NCI-H774 (cell line): ENCODE results near the gene C9orf43.
A peak's percentile ranks its signal among the peaks of the same experiment; 100 is the strongest.
"Not testable (repeated sequence)": the region's sequence is repeated elsewhere in the genome, so short reads cannot be mapped to it uniquely, and the experiment has no call there.

Experiments
- DNase-seq: peaks from one replicate; lab custom pipeline; 2025; lab: John Stamatoyannopoulos, UW

Gene C9orf43

DNA sequence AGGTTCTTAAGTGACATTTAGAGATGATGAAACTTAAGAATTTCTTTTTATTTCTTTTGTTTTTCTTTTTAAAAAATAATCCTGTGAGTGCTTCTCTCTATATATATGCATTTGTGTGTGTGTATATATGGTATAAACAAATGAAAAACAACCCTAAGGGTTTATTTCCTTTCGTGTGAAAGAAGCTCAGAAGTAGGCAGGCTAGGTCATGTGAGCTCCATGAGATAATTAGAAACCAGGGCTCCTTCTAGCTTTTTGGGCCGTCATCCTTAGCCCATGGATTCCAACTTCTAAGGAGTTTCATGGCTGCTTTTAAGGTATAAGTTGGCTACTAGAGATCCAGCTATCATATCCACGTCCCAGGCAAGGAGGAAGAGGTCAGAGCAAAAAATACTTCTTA lies 11.2 kb downstream of the C9orf43 start:
- no peak for DNase-seq

DNA sequence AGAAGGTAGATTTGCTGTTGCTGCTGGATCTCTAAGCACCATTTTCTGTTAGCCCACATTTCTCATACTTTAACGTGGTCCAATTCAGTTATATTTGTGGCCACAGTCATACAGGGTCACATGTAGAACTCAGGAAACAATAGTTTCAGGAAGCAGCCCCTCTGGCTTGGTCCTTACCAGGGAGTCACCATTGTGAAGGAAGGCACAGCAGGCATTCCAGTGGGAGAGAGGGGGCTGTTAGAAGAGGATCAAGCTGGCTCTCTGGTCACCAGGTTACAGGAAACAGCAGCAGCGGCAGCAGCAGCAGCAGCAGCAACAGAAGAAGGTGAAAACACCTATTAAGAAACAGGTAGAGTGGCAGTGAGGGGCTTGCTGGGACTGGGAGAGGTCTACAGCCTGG lies 14.5 kb downstream of the C9orf43 start:
- no peak for DNase-seq

DNA sequence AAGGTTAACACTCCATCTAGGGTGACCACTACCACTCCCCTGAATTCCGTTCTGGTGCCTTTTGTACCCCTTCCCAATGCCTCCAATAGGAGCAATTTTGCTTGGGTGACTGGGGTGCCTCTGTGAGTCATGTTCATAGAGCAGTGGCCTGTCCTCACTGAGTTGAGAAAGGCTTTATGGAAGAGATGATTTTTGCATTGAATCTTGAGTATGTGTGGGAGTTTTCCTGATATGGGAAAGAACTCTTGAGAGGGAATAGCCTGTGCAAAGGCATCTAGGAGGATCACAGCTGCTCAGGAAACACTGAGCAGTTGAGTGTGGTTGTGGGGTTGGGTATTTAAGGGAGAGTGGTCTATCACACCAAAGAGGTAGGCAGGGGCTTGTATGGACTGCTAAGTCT lies 16.2 kb downstream of the C9orf43 start:
- DNase-seq: no peak

DNA sequence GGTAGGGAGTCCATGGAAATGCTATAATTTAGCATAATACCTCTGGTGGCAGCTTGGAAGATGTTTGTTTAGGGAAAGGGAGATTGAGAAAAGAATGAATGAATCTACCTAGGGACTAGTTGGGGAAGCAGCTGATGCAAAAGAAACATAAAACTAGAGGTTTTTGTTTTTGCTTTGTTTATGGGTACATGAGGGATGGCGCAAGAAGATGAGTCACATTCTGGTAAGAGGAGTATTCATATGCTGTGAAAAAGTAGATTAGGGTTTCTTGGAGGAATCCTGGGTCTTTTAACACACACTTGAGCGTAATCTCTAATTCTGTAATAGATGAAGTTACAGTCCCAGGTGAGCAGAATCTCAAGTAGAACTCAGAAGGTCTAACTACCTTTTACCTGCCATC lies 17.1 kb downstream of the C9orf43 start:
- DNase-seq: no peak

GRCh38 chr9:113428062-113428615 lies 17.6 kb downstream of the C9orf43 start:
- DNase-seq: no peak

DNA sequence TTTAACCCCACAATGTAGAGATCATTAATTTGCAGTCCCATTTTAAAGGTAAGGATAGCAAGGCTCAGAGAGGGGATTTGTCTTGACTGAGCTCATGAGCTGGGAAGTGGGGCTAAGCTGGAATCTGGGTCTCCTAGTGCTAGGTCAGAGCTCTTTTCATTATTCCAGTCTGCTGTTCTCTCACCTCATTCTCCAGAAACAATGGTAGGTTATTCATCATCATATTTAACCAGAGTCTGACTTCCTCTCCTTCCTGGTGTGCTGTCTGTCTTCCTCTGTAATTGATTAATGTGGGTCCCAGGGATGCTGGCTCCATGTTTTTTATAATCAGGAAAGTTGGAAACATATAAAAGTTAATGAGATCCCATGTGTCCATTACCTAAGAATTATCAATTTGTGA lies 20.6 kb downstream of the C9orf43 start:
- no peak for DNase-seq

DNA sequence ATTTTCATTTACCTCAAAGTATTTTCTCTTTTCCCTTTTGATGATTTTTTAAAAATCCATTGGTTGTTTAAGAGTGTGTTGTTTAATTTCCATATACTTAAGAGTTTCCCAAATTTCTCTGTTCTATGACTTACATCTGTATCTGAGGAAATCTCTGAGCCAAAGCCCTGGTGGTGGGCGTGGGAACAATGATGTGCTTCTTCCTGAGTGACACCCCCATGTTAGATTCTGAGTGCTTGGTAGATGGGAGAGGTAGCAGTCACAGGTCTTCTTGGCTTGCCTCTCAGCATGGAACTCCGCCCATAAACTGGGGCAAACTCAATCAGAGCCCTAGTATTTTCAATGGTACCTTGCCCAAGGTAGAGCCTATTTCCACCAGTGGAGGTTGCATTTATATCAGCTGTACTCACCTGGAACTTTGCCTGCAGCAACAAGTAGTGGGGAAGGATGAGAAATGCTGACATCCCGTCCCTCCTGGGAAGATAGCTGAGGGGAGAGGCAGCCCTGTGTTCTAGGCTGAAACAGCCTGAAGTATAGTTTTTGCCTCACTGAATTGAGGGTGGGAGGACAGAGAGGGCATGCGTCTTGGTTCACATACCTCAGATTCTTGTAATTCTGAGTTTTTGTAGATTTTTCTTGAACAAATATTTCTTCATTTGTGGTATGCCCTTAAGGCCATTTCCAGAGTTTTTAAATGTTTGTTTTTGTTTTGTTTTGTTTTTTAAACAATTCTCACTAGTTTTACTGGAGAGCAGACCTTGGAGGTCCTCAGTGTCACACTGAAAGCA lies 26.4 kb downstream of the C9orf43 start:
- no peak for DNase-seq

GRCh38 chr9:113437716-113438115 lies 27.2 kb downstream of the C9orf43 start:
- DNase-seq: not testable (repeated sequence)

DNA sequence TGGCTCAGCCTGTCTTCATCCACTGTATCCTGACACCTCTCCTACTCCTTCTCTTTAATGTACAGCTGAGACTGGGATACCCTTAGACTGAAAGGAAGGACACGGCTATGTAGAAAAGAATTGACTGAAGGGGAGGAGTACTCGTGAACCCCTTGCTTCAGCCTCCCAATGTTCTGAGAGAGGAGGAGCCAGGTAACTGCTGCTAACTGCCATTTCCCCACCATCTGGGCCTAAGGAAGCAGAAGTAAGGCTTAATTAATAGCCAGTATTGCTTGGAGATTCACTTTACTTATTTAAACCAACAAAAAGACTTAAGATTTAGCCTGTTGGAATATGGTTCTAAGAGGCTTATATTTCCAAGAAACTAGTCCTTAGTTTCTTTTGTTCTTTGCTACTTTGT lies 34.2 kb downstream of the C9orf43 start:
- DNase-seq: no peak

DNA sequence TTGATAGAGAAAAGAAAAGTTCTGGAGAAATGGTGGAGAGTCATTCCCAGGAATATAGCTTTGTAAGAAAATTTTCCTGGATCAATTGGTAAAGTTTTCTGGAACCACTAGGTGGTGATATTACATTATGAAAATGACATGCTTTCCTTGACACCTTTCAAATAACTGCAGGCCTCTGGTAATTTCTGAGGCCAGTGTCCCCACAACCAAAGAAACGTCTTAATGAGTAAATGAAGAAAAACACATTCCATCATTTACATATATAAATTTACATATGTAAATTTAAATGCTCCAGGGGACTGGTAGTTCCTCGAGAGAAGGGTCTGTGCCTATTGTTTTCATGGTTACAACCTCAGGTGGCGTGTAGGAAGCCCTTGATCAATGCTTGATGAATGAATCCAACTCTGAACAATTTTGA lies 35.8 kb downstream of the C9orf43 start:
- no peak for DNase-seq

GRCh38 chr9:113449376-113449775 lies 38.8 kb downstream of the C9orf43 start:
- no peak for DNase-seq

- no peak for DNase-seq
Measured at GRCh38 chr9:113452113-113452605, 41.6 kb downstream of the C9orf43 start.

DNA sequence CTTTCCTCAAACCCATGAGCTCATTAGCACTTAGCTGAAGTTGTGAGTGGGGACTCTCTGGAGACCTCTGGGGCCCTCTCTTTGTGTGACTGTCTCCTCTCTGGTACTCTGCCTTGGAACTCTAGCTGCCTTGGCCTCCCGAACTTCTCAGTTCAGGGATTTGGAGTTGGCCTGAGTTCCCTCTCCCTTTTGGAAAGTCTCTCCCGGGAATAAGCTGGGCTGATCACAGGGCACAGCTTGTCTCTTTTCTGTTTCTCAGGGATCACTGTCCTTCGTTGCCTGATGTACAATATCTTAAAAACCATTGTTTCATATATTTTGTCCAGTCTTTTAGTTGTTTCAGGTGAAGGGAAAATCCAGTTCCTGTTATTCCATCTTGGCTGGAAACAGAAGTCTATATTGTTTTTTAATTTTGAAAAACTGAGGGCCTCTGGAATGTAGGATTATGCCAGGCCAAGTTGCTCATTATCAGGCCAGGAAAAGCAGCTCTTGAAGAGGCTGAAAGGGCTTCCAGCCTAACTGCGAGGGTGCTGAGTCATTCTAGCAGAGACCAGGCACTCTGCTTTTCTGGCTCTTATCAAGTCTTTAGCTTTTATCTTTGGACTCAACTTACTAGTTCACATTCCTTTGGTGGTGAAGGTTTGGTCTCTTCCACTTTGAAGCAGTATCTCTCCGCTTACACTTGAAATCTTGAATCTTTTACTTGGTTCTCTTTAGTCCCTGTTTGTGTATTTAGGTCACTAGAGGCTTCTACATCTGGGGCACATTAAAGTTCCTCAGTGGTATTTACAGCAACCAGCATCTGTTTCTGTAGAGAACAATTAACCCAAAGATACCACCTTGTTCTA lies 44.6 kb downstream of the C9orf43 start:
- DNase-seq: no peak

- DNase-seq: no peak
Measured at GRCh38 chr9:113456235-113456634, 45.7 kb downstream of the C9orf43 start.

DNA sequence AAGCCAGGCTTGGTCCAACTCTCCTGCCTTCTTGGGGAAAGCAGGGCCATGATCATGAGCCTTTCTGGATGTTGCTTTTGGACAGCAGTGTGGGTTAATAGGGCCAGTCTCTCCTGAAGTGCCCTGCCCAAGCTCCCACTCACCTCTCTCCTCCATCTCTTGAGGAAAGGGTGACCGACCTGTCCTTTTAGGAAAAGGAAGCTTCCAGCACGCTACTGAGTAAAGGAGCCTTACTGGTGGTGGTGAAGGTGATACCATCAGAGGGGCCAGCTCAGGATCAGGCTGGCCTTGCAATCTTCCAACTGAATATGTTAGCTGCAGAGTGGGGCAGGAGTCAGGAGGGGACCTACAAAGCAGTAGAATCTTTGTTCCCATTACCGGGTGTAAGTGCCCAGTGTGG lies 50.7 kb downstream of the C9orf43 start:
- DNase-seq: no peak

DNA sequence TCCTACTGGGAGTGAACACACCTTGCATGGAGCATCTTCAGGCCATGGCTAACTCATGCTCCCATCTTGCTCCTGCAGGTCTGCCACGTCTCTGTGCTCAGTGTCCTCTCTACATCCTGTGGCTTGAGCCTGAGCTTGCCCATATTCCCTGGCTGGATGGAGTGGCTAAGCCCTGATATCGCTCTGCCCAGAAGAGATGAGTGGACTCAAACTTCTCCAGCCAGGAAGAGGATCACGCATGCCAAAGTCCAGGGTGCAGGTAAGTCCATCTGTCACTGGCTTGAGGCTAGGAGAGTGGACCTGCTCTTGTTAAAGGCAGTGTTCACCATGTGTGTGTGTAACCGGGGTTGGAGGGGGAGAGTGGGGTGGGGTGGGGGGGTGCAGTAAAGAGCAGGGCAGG lies 51.4 kb downstream of the C9orf43 start:
- no peak for DNase-seq

DNA sequence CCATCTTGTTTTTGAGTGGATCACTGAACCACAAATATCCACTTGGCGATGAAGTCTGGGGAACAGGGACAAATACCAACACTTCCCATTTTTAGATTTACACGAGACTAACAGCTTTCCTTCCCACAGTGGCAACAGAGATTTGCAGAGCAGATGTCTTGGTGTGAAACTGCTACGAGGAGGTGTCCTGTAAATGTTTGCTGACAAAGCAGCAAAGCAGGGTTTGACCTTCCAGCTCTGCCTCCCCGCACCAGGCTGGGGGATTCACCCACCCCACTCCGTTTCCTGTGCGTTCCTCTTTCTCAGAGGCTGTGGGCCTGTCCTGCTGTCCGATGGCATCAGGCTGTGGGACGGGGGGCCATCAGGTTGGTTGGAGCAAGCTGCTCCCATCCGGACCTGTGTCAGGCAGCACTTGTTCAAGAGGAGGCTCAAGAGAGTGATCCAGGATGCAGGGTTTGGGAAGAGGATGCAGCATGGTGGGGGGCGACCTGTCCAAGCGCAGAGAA lies 52.3 kb downstream of the C9orf43 start:
- no peak for DNase-seq

GRCh38 chr9:113463418-113464285 lies 53.1 kb downstream of the C9orf43 start, which contains the start of gene RGS3:
Gene RGS3, plus strand, starts transcription at chr9:113463727. Its CDS starts 76 bp downstream, at chr9:113463803.
- DNase-seq: peak; percentile 84

- DNase-seq: no peak
Measured at GRCh38 chr9:113464286-113464660, 53.7 kb downstream of the C9orf43 start.

DNA sequence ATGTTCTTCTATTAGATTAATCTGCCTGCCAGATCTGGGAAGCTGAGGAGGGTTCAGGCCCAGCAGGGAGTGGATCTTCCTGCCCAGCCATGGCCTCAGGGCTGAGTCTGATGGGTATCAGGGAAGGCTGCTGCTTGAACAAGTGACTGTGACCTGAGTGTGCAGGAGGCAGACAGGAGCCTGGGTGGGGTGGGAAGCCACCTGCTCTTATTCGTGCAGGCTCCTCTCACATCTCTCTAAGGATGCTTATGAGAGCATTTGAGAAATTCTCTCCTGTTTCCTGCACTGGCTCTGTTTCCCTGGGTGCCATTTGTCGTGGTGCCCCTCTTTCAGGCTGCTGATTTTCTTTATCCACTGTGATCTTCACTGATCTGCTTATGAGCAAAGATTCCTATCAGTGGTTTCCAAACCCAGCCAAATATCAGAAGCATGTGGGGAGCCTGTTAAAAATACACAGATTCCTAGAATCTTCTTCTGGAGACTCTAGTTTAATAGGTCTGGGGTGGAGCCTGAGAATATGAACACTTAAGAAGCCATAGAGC lies 55.1 kb downstream of the C9orf43 start:
- no peak for DNase-seq

- DNase-seq: no peak
Measured at GRCh38 chr9:113467183-113467582, 56.6 kb downstream of the C9orf43 start.
